HEK293 (cell line): ENCODE data around the gene PDK4.
A peak's percentile ranks its signal among the peaks of the same experiment; 100 is the strongest.

Experiments
- ATF2 ChIP-seq: fragments of 450-650 bp; formaldehyde crosslinking; IDR thresholded peaks from 2 replicates; pipeline ENCODE4 v1.5.1; 2016; ENCODE audit warnings: missing biosample characterization, missing genetic modification characterization, low read depth
- GLIS2 ChIP-seq: fragments of 450-650 bp; formaldehyde crosslinking; IDR thresholded peaks from 2 replicates; pipeline ENCODE4 v1.5.1; 2016; ENCODE audit warnings: missing biosample characterization, missing genetic modification characterization
- KLF1 ChIP-seq: fragments of 450-650 bp; formaldehyde crosslinking; IDR thresholded peaks from 2 replicates; pipeline ENCODE4 v1.5.1; 2016; ENCODE audit warnings: missing biosample characterization, missing genetic modification characterization
- KLF16 ChIP-seq: fragments of 450-650 bp; formaldehyde crosslinking; IDR thresholded peaks from 2 replicates; pipeline ENCODE4 v1.5.1; 2017; ENCODE audit warnings: missing biosample characterization, missing genetic modification characterization
- MZF1 ChIP-seq: fragments of 450-650 bp; formaldehyde crosslinking; IDR thresholded peaks from 2 replicates; pipeline ENCODE4 v1.5.1; 2017; ENCODE audit warnings: missing biosample characterization, missing genetic modification characterization, borderline replicate concordance
- PRDM10 ChIP-seq: fragments of 450-650 bp; formaldehyde crosslinking; IDR thresholded peaks from 2 replicates; pipeline ENCODE4 v1.5.1; 2016; ENCODE audit warnings: missing biosample characterization, missing genetic modification characterization
- REST ChIP-seq: fragments of 450-650 bp; formaldehyde crosslinking; IDR thresholded peaks from 2 replicates; pipeline ENCODE4 v1.5.1; 2016; ENCODE audit warnings: missing biosample characterization, missing genetic modification characterization
- SP7 ChIP-seq: fragments of 450-650 bp; formaldehyde crosslinking; IDR thresholded peaks from 2 replicates; pipeline ENCODE4 v1.5.1; 2016; ENCODE audit warnings: missing biosample characterization, missing genetic modification characterization
- ZBTB49 ChIP-seq: fragments of 450-650 bp; formaldehyde crosslinking; IDR thresholded peaks from 2 replicates; pipeline ENCODE4 v1.5.1; 2016; ENCODE audit warnings: missing biosample characterization, missing genetic modification characterization, low read depth
- ZFP69B ChIP-seq: fragments of 450-650 bp; formaldehyde crosslinking; IDR thresholded peaks from 2 replicates; pipeline ENCODE4 v1.5.1; 2016; ENCODE audit warnings: missing biosample characterization, missing genetic modification characterization
- ZNF157 ChIP-seq: fragments of 450-650 bp; formaldehyde crosslinking; IDR thresholded peaks from 2 replicates; pipeline ENCODE4 v1.5.1; 2016; ENCODE audit warnings: missing biosample characterization, missing genetic modification characterization
- ZNF174 ChIP-seq: fragments of 450-650 bp; formaldehyde crosslinking; IDR thresholded peaks from 2 replicates; pipeline ENCODE4 v1.5.0; 2017; ENCODE audit warnings: missing biosample characterization, mild to moderate bottlenecking, missing genetic modification characterization
- ZNF175 ChIP-seq: fragments of 450-650 bp; formaldehyde crosslinking; IDR thresholded peaks from 2 replicates; pipeline ENCODE4 v1.5.1; 2016; ENCODE audit warnings: missing biosample characterization, missing genetic modification characterization
- ZNF19 ChIP-seq: fragments of 450-650 bp; formaldehyde crosslinking; IDR thresholded peaks from 2 replicates; pipeline ENCODE4; 2016; ENCODE audit warnings: missing biosample characterization, missing genetic modification characterization, low read depth
- ZNF223 ChIP-seq: fragments of 450-650 bp; formaldehyde crosslinking; IDR thresholded peaks from 2 replicates; pipeline ENCODE4 v1.5.1; 2016; ENCODE audit warnings: missing biosample characterization, missing genetic modification characterization
- ZNF239 ChIP-seq: fragments of 450-650 bp; formaldehyde crosslinking; IDR thresholded peaks from 2 replicates; pipeline ENCODE4 v1.5.1; 2016; ENCODE audit warnings: missing biosample characterization, missing genetic modification characterization
- ZNF280D ChIP-seq: fragments of 450-650 bp; formaldehyde crosslinking; IDR thresholded peaks from 2 replicates; pipeline ENCODE4 v1.5.1; 2016; ENCODE audit warnings: missing biosample characterization, missing genetic modification characterization
- ZNF354C ChIP-seq: fragments of 450-650 bp; formaldehyde crosslinking; IDR thresholded peaks from 2 replicates; pipeline ENCODE4 v1.5.1; 2016; ENCODE audit warnings: missing biosample characterization, missing genetic modification characterization, low read depth, borderline replicate concordance
- ZNF362 ChIP-seq: fragments of 450-650 bp; formaldehyde crosslinking; IDR thresholded peaks from 2 replicates; pipeline ENCODE4 v1.5.1; 2016; ENCODE audit warnings: missing biosample characterization, missing genetic modification characterization
- ZNF394 ChIP-seq: fragments of 450-650 bp; formaldehyde crosslinking; IDR thresholded peaks from 2 replicates; pipeline ENCODE4 v1.5.1; 2016; ENCODE audit warnings: missing biosample characterization, missing genetic modification characterization, mild to moderate bottlenecking, moderate library complexity, borderline replicate concordance
- ZNF558 ChIP-seq: fragments of 450-650 bp; formaldehyde crosslinking; IDR thresholded peaks from 2 replicates; pipeline ENCODE4 v1.5.1; 2016; ENCODE audit warnings: missing biosample characterization, missing genetic modification characterization
- ZNF660 ChIP-seq: fragments of 450-650 bp; IDR thresholded peaks from 2 replicates; pipeline ENCODE4 v1.5.1; 2018; ENCODE audit warnings: missing biosample characterization, mild to moderate bottlenecking, missing genetic modification characterization
- ZXDB ChIP-seq: fragments of 450-650 bp; formaldehyde crosslinking; IDR thresholded peaks from 2 replicates; pipeline ENCODE4 v1.5.1; 2016; ENCODE audit warnings: missing biosample characterization, missing genetic modification characterization

The PDK4 gene

GRCh38 chr7:95596198-95597063 lies at the start of gene PDK4 (continued):
- TF ChIP-seq ZBTB49 (no peak), ZNF239 (tag by site-specific recombination) (no peak), ZNF157 (no peak), KLF1 (tag by site-specific recombination) (peak; percentile 81), ZNF19 (tag by site-specific recombination) (no peak), ZNF362 (tag by site-specific recombination) (no peak), ATF2 (tag by site-specific recombination) (no peak), ZNF280D (tag by site-specific recombination) (no peak), ZNF354C (no peak), ZNF223 (tag by site-specific recombination) (no peak), GLIS2 (tag by site-specific recombination) (peak; percentile 38; the same call in 1 of the 2 replicates), KLF16 (tag by site-specific recombination) (peak; percentile 43; the same call in 1 of the 2 replicates), ZNF175 (no peak), SP7 (tag by site-specific recombination) (0 out of 2 replicates have a peak, but pooled peaks have one; percentile 39), ZNF394 (tag by site-specific recombination) (no peak), ZFP69B (tag by site-specific recombination) (no peak), ZXDB (0 out of 2 replicates have a peak, but pooled peaks have one; percentile 33), MZF1 (tag by site-specific recombination) (no peak), ZNF174 (tag by site-specific recombination) (no peak), REST (peak; percentile 25; the same call in 1 of the 2 replicates), ZNF558 (tag by site-specific recombination) (no peak), PRDM10 (tag by site-specific recombination) (peak; percentile 13; the same call in 1 of the 2 replicates), ZNF660 (tag by site-specific recombination) (no peak)
